HFF-Myc (cell line): Measurements from ENCODE around the gene MAPKAPK3.

Experiments
- DNase-seq: peaks from one replicate; pipeline ENCODE4 v3.0.0-alpha.2; 2011; ENCODE audit warnings: low read depth; ENCODE audit errors: extremely low read depth
- H3K4me3 ChIP-seq: replicated peaks from 2 replicates; pipeline ENCODE4 v1.5.1; 2011; ENCODE audit warnings: low read depth, mild to moderate bottlenecking, control low read depth, low read length
- CTCF ChIP-seq: IDR thresholded peaks from 2 replicates; pipeline ENCODE4 v1.5.1; 2012; ENCODE audit warnings: mild to moderate bottlenecking, low read depth, low read length, control low read depth; ENCODE audit errors: missing control alignments

MAPKAPK3 gene

GRCh38 chr3:50581459-50581842 lies 35.5 kb upstream of the MAPKAPK3 start:
- no peak for TF ChIP-seq CTCF
- H3K4me3 ChIP-seq: no peak overlapping the region

GRCh38 chr3:50582083-50582482 lies 34.9 kb upstream of the MAPKAPK3 start:
- DNase-seq: no peak
- TF ChIP-seq CTCF: no peak
- no peak overlapping the region for H3K4me3 ChIP-seq

More at GRCh38 chr3:50581459-50581842, 35.5 kb upstream of the MAPKAPK3 start:
- DNase-seq: no peak

- H3K4me3 ChIP-seq: no peak overlapping the region
- no peak for TF ChIP-seq CTCF
- DNase-seq: no peak
These were observed 33.1 kb upstream of the MAPKAPK3 start for GRCh38 chr3:50583897-50584296.

GRCh38 chr3:50584391-50584790 lies 32.6 kb upstream of the MAPKAPK3 start:
- DNase-seq: no peak
- no peak for TF ChIP-seq CTCF
- H3K4me3 ChIP-seq: no peak overlapping the region

GRCh38 chr3:50585919-50586762 lies 30.8 kb upstream of the MAPKAPK3 start:
- no peak for TF ChIP-seq CTCF
- H3K4me3 ChIP-seq: no peak overlapping the region
- no peak for DNase-seq

- TF ChIP-seq CTCF: no peak
- DNase-seq: no peak
- no peak overlapping the region for H3K4me3 ChIP-seq
These were observed 30.2 kb upstream of the MAPKAPK3 start for GRCh38 chr3:50586763-50587070.

GRCh38 chr3:50587373-50587772 lies 29.6 kb upstream of the MAPKAPK3 start:
- DNase-seq: no peak

More at GRCh38 chr3:50587373-50587772, 29.6 kb upstream of the MAPKAPK3 start:
- no peak overlapping the region for H3K4me3 ChIP-seq
- TF ChIP-seq CTCF: no peak
